Measurements from ENCODE around the gene GNG12. TPM values are rescaled to one million over a fixed set of nuclear protein-coding genes. Genes with fewer than 3 reads are reported as not detected.
"Not testable (repeated sequence)": the region's sequence is repeated elsewhere in the genome, so short reads cannot be mapped to it uniquely, and the experiment has no call there.

The GNG12 gene
- total RNA-seq, 1 donor from 2014 or later, result 23.2 TPM

- no peak for DNase-seq (ENCODE audit: extremely low spot score, unreplicated experiment)
- Mint-ChIP-seq H3K36me3 (no peaks in the 10 kb centered on the region), H3K4me3 (no peak overlapping the region), H3K27me3 (no peaks in the 10 kb centered on the region), H3K4me1 (ENCODE audit: unreplicated experiment) (peaks cover 13% of the 10 kb centered on the region), H3K9me3 (no peaks in the 10 kb centered on the region), H3K27ac (no peak overlapping the region)
- TF ChIP-seq CTCF (conservative IDR thresholded peaks at IDR 0.05), result no peak
Observed at GRCh38 chr1:67732750-67733151, 100.5 kb downstream of the GNG12 start.

- H3K4me1 Mint-ChIP-seq (ENCODE audit: unreplicated experiment), result peaks cover 13% of the 10 kb centered on the region
- DNase-seq (ENCODE audit: extremely low spot score, unreplicated experiment), result no peak
- H3K27me3 Mint-ChIP-seq, result no peaks in the 10 kb centered on the region
- no peak overlapping the region for H3K4me3 Mint-ChIP-seq
- no peaks in the 10 kb centered on the region for H3K36me3 Mint-ChIP-seq
- no peak for TF ChIP-seq CTCF (conservative IDR thresholded peaks at IDR 0.05)
- no peaks in the 10 kb centered on the region for H3K9me3 Mint-ChIP-seq
- no peak overlapping the region for H3K27ac Mint-ChIP-seq
Observed at GRCh38 chr1:67731322-67731721, 101.9 kb downstream of the GNG12 start.

DNA sequence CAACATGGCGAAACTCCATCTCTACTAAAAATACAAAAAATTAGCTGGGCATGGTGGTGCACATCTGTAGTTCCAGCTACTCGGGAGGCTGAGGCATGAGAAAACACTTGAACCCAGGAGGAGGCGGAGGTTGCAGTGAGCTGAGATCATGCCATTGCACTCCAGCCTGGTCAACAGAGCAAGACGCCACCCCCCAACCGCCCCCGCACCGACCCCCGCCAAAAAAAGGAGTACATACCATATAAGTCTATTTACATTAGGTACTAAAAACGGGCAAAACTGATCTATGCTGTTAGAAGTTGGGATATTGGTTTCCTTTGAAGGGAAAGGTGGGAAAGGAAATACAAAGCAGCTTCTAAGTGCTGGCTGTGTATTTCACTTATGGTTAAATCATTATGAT, 103.0 kb downstream of the GNG12 start:
- not testable (repeated sequence) for H3K4me3 Mint-ChIP-seq; H3K27me3 Mint-ChIP-seq; H3K36me3 Mint-ChIP-seq; H3K4me1 Mint-ChIP-seq (ENCODE audit: unreplicated experiment); H3K27ac Mint-ChIP-seq; H3K9me3 Mint-ChIP-seq; DNase-seq (ENCODE audit: extremely low spot score, unreplicated experiment)

DNA sequence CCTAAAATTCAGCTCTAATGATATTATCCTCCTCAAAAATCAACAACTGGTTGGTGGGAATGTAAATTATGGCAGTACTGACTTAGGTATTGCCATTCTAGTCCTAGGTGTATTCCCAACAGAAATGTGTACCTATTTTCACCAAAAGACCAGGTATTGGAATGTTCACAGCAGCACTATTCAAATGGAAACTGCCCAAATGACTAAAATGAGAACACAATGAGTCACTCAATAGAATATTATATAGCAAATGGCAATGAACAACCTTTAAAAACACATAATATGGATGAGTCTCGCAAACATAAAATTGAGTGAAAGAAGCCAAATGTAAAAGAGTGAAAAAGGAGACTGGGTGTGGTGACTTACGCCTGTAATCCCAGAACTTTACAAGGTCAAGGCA, 103.4 kb downstream of the GNG12 start:
- Mint-ChIP-seq H3K27me3 (no peaks in the 10 kb centered on the region), H3K27ac (no peak overlapping the region), H3K4me3 (no peak overlapping the region), H3K36me3 (no peaks in the 10 kb centered on the region), H3K4me1 (ENCODE audit: unreplicated experiment) (peaks cover 4% of the 10 kb centered on the region), H3K9me3 (no peaks in the 10 kb centered on the region)
- no peak for DNase-seq (ENCODE audit: extremely low spot score, unreplicated experiment)
- no peak for TF ChIP-seq CTCF (conservative IDR thresholded peaks at IDR 0.05)

DNA sequence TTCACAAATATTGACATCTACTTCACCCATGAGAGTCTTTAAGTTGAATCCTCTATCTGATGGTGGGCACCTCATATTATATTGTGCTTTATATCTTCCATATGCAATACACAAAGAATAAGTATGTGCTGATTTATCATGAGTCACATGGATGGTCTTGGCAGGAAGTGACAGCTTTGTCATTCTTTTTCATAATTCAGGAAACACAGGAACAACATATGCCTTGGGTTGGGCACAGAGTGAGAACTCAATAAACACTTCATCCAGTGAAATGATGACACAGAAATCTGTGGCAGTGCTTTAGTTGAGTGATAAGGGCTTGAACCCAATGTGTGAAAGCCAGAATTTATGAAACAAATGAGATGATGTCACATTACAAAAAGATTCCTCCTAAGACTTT, 107.0 kb downstream of the GNG12 start:
- Mint-ChIP-seq H3K27ac (no peak overlapping the region), H3K36me3 (no peaks in the 10 kb centered on the region), H3K4me1 (ENCODE audit: unreplicated experiment) (peaks cover 3% of the 10 kb centered on the region), H3K4me3 (no peak overlapping the region), H3K9me3 (no peaks in the 10 kb centered on the region), H3K27me3 (no peaks in the 10 kb centered on the region)
- no peak for DNase-seq (ENCODE audit: extremely low spot score, unreplicated experiment)
- no peak for TF ChIP-seq CTCF (conservative IDR thresholded peaks at IDR 0.05)

DNA sequence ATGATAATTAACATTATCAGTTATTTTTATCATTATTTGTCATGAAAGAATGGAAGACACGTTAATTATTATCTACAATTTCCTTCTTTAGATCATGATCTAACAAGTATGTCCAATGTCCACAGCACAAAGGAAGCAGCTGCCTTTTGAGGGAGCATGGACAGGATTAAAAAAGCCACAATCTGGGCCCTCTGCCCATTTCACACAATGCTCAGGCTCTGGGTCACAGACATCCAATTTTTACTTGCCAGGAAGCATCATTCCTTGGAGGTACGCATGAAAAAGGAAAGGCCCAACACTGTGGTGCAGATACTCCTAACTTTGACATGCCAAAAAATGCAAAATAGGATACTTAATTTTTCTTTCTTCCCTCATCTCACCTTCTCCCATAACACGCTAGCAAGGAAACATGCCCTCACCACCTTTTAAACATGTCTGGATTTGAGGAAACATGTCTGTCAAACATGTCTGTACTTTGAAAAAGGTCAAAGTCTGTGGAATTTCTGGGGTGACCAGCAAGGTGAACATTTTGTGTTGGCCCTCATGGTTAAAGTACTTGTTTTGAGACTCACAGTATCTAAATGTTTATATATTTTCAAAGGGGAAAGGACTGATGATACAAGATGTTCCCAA, 108.2 kb downstream of the GNG12 start:
- H3K27me3 Mint-ChIP-seq, result no peaks in the 10 kb centered on the region
- DNase-seq (ENCODE audit: extremely low spot score, unreplicated experiment), result no peak
- TF ChIP-seq CTCF (conservative IDR thresholded peaks at IDR 0.05), result no peak
- H3K4me1 Mint-ChIP-seq (ENCODE audit: unreplicated experiment), result peaks cover under 1% of the 10 kb centered on the region
- H3K4me3 Mint-ChIP-seq, result no peak overlapping the region
- H3K36me3 Mint-ChIP-seq, result no peaks in the 10 kb centered on the region
- H3K27ac Mint-ChIP-seq, result no peak overlapping the region
- no peaks in the 10 kb centered on the region for H3K9me3 Mint-ChIP-seq
